ENCODE data around the gene MSL1. TPM values are rescaled to one million over a fixed set of nuclear protein-coding genes. Genes with fewer than 3 reads are reported as not detected.

MSL1 gene
- total and polyA plus RNA-seq, 2 of the 13 experiments (the other 11 are each of a cell fraction or from before 2014, with no cell fraction given): 63.8 to 88.5 TPM

- TF ChIP-seq ZNF577 (CRISPR knock-in tag; IDR thresholded peaks at IDR 0.05; ENCODE audit: borderline replicate concordance, low read depth) (no peak), KDM2A (CRISPR knock-in tag; IDR thresholded peaks at IDR 0.05; ENCODE audit: borderline replicate concordance, low read depth) (peak; percentile 95), TFAP4 (IDR thresholded peaks at IDR 0.05; ENCODE audit: borderline replicate concordance, low read depth) (peak; percentile 73), ZNF264 (CRISPR knock-in tag; IDR thresholded peaks at IDR 0.05) (peak; percentile 79), SIN3A (IDR thresholded peaks at IDR 0.05; ENCODE audit: borderline replicate concordance, low read depth, low read length) (peak; percentile 99), GLMP (CRISPR knock-in tag; IDR thresholded peaks at IDR 0.05; ENCODE audit: borderline replicate concordance) (no peak), SRSF4 (IDR thresholded peaks at IDR 0.05; ENCODE audit: low read depth, low read length, poor library complexity, severe bottlenecking) (no peak), FOXP4 (CRISPR knock-in tag; IDR thresholded peaks at IDR 0.05) (peak; percentile 96), ZMAT3 (CRISPR knock-in tag; conservative IDR thresholded peaks at IDR 0.05) (peak; percentile 97; the same call in 1 of the 2 replicates), HOXA3 (CRISPR knock-in tag; IDR thresholded peaks at IDR 0.05) (peak; percentile 96), ZNF503 (CRISPR knock-in tag; IDR thresholded peaks at IDR 0.05) (peak; percentile 94), ZNF766 (CRISPR knock-in tag; IDR thresholded peaks at IDR 0.05; ENCODE audit: borderline replicate concordance) (peak; percentile 88), ZNF772 (CRISPR knock-in tag; IDR thresholded peaks at IDR 0.05) (peak; percentile 99), NFIB (CRISPR knock-in tag; IDR thresholded peaks at IDR 0.05; ENCODE audit: borderline replicate concordance) (no peak)
- TF ChIP-seq, protein P1, sequence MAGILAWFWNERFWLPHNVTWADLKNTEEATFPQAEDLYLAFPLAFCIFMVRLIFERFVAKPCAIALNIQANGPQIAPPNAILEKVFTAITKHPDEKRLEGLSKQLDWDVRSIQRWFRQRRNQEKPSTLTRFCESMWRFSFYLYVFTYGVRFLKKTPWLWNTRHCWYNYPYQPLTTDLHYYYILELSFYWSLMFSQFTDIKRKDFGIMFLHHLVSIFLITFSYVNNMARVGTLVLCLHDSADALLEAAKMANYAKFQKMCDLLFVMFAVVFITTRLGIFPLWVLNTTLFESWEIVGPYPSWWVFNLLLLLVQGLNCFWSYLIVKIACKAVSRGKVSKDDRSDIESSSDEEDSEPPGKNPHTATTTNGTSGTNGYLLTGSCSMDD (CRISPR knock-in tag; IDR thresholded peaks at IDR 0.05): no peak
- TF ChIP-seq, protein P2, sequence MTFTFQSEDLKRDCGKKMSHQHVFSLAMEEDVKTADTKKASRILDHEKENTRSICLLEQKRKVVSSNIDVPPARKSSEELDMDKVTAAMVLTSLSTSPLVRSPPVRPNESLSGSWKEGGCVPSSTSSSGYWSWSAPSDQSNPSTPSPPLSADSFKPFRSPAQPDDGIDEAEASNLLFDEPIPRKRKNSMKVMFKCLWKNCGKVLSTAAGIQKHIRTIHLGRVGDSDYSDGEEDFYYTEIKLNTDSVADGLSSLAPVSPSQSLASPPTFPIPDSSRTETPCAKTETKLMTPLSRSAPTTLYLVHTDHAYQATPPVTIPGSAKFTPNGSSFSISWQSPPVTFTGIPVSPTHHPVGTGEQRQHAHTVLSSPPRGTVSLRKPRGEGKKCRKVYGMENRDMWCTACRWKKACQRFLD (CRISPR knock-in tag; IDR thresholded peaks at IDR 0.05; ENCODE audit: borderline replicate concordance): no peak
- TF ChIP-seq, protein P3, sequence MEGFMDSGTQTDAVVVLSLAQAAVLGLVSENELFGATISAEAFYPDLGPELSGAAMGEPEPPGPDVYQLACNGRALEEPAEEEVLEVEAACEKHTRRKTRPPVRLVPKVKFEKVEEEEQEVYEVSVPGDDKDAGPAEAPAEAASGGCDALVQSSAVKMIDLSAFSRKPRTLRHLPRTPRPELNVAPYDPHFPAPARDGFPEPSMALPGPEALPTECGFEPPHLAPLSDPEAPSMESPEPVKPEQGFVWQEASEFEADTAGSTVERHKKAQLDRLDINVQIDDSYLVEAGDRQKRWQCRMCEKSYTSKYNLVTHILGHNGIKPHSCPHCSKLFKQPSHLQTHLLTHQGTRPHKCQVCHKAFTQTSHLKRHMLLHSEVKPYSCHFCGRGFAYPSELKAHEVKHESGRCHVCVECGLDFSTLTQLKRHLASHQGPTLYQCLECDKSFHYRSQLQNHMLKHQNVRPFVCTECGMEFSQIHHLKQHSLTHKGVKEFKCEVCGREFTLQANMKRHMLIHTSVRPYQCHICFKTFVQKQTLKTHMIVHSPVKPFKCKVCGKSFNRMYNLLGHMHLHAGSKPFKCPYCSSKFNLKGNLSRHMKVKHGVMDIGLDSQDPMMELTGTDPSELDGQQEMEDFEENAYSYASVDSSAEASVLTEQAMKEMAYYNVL (CRISPR knock-in tag; IDR thresholded peaks at IDR 0.05; ENCODE audit: borderline replicate concordance): peak; percentile 92
These were observed 22.7 kb upstream of the MSL1 start (continued) for GRCh38 chr17:40098846-40099618.
